ENCODE results near the gene TLR3. TPM values are rescaled to one million over a fixed set of nuclear protein-coding genes. Genes with fewer than 3 reads are reported as not detected.

TLR3 gene
- total RNA-seq, 2 experiments from 2014 or later = 0.28 to 0.47 TPM

DNA sequence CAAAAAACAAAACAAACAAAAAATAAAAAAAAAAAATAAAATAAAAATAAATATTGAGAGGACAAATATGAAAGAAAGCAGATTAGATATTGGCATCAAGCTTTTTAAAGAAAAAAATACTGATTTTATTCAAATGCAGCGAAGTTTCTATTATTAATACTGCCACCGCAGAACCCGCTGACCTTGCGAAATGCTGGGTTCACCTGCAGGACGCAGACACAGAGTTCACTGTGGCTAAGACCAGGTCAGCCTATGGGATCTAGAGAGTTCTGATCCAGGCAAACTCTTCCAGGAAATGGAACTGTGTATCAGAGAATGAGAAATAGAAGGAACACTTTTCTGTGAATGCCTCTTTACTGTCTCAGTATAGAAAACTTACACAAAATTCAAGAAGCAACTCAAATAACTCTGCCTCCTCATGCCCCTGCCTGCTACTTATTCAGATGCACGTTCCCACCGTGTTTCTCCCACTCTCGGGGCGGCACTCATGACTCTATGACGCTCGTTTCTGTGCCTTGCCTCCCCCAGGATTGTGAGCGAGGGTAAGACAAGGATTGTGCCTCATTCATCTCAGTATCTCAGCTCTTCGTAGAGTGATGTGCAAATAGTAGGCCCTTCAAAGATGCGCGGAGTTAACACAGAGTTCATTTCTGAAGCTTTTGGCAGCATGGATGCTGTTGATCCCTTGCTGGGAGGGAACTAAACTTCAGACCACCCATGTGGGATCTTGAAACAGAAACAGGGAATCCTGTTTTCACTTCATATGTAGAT, 44.1 kb upstream of the TLR3 start:
- H3K27me3 ChIP-seq (ENCODE audit: control insufficient read depth in 1 of 2, insufficient read depth in 2 of 2, low read length in 2 of 2) = peaks cover 2 to 11% of the 10 kb centered on the region in 2 experiments
- TF ChIP-seq, protein P1, sequence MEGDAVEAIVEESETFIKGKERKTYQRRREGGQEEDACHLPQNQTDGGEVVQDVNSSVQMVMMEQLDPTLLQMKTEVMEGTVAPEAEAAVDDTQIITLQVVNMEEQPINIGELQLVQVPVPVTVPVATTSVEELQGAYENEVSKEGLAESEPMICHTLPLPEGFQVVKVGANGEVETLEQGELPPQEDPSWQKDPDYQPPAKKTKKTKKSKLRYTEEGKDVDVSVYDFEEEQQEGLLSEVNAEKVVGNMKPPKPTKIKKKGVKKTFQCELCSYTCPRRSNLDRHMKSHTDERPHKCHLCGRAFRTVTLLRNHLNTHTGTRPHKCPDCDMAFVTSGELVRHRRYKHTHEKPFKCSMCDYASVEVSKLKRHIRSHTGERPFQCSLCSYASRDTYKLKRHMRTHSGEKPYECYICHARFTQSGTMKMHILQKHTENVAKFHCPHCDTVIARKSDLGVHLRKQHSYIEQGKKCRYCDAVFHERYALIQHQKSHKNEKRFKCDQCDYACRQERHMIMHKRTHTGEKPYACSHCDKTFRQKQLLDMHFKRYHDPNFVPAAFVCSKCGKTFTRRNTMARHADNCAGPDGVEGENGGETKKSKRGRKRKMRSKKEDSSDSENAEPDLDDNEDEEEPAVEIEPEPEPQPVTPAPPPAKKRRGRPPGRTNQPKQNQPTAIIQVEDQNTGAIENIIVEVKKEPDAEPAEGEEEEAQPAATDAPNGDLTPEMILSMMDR (IDR thresholded peaks at IDR 0.05) = no peak
- Mint-ChIP-seq H3K27me3 (peaks cover 28% of the 10 kb centered on the region), H3K4me1 (ENCODE audit: low read depth) (no peaks in the 10 kb centered on the region), H3K4me3 (no peak overlapping the region), H3K36me3 (ENCODE audit: low read depth) (no peaks in the 10 kb centered on the region), H3K27ac (no peak overlapping the region), H3K9me3 (no peaks in the 10 kb centered on the region)
- intact Hi-C loops (cut with DNase I, micrococcal nuclease) = no loop called here
- H3K36me3 ChIP-seq (ENCODE audit: insufficient read depth, low read length) = no peaks in the 10 kb centered on the region
- H3K27ac ChIP-seq (ENCODE audit: low read depth in 1 of 2, low read length in 2 of 2) = no peak overlapping the region
- ChIA-PET CTCF (no interaction called here), POLR2A (no interaction called here)
- no peak overlapping the region for H3K4me3 ChIP-seq (ENCODE audit: low read length)
- DNase-seq = no peak
- ATAC-seq (ENCODE audit: poor library complexity) = no peak
- H3K4me1 ChIP-seq (ENCODE audit: insufficient read depth, low read length) = no peaks in the 10 kb centered on the region
- no peaks in the 10 kb centered on the region for H3K9me3 ChIP-seq (ENCODE audit: control insufficient read depth in 1 of 2, insufficient read depth in 1 of 2, low read length in 2 of 2)

DNA sequence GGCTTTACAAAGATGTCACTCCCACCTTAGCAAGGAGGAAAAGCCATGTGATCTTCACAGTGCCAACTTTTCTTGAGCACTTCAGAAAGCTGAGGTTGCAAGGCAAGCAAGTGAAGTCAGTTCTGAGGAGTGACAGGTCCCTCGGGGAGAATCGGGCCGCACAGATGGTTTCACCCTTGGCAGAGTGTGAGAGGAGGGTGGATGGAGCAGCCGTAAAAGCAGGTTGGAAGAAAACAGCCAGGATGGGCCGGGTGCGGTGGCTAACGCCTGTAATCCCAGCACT, 43.6 kb upstream of the TLR3 start:
- Mint-ChIP-seq H3K4me1 (ENCODE audit: low read depth) (no peaks in the 10 kb centered on the region), H3K27ac (no peak overlapping the region), H3K27me3 (peaks cover 33% of the 10 kb centered on the region), H3K9me3 (no peaks in the 10 kb centered on the region), H3K36me3 (ENCODE audit: low read depth) (no peaks in the 10 kb centered on the region), H3K4me3 (no peak overlapping the region)
- ATAC-seq (ENCODE audit: poor library complexity) = no peak
- intact Hi-C loops (cut with DNase I, micrococcal nuclease) = no loop called here
- H3K4me1 ChIP-seq (ENCODE audit: insufficient read depth, low read length) = no peaks in the 10 kb centered on the region
- no peak overlapping the region for H3K4me3 ChIP-seq (ENCODE audit: low read length)
- H3K27me3 ChIP-seq (ENCODE audit: control insufficient read depth in 1 of 2, insufficient read depth in 2 of 2, low read length in 2 of 2) = peaks cover 6 to 17% of the 10 kb centered on the region in 2 experiments
- no peaks in the 10 kb centered on the region for H3K9me3 ChIP-seq (ENCODE audit: control insufficient read depth in 1 of 2, insufficient read depth in 1 of 2, low read length in 2 of 2)
- TF ChIP-seq, protein P1 (IDR thresholded peaks at IDR 0.05) = no peak
- no peaks in the 10 kb centered on the region for H3K36me3 ChIP-seq (ENCODE audit: insufficient read depth, low read length)
- DNase-seq = no peak
- ChIA-PET CTCF (no interaction called here), POLR2A (no interaction called here)
- H3K27ac ChIP-seq (ENCODE audit: low read depth in 1 of 2, low read length in 2 of 2) = no peak overlapping the region

DNA sequence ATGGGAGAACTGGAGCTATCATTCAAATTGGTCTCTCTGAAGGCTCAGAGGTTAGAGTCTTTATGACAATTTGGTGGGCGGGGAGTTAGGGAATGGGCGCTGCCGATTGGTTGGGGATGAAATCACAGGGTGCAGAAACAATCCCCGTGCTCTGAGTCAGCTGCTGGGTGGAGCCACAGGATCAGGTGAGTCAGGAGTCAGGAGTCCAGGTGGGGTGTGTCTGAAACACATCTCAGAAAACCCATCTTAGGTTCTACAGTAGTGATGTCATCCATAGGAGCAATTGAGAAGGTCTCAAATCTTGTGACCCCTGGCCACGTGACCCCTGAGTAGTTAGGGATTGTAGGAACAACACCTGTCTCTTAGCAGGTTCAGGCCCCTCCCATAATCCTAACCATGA, 41.6 kb upstream of the TLR3 start:
- DNase-seq = no peak
- no peak for ATAC-seq (ENCODE audit: poor library complexity)
- no peak overlapping the region for H3K4me3 ChIP-seq (ENCODE audit: low read length)
- no peaks in the 10 kb centered on the region for H3K9me3 ChIP-seq (ENCODE audit: control insufficient read depth in 1 of 2, insufficient read depth in 1 of 2, low read length in 2 of 2)
- intact Hi-C loops (cut with DNase I, micrococcal nuclease) = no loop called here
- Mint-ChIP-seq H3K27ac (no peak overlapping the region), H3K36me3 (ENCODE audit: low read depth) (no peaks in the 10 kb centered on the region), H3K4me1 (ENCODE audit: low read depth) (no peaks in the 10 kb centered on the region), H3K27me3 (peaks cover 39% of the 10 kb centered on the region), H3K4me3 (no peak overlapping the region), H3K9me3 (no peaks in the 10 kb centered on the region)
- POLR2A ChIA-PET = no interaction called here
- H3K4me1 ChIP-seq (ENCODE audit: insufficient read depth, low read length) = no peaks in the 10 kb centered on the region
- H3K27me3 ChIP-seq (ENCODE audit: control insufficient read depth in 1 of 2, insufficient read depth in 2 of 2, low read length in 2 of 2) = peaks cover 6 to 21% of the 10 kb centered on the region in 2 experiments
- H3K36me3 ChIP-seq (ENCODE audit: insufficient read depth, low read length) = no peaks in the 10 kb centered on the region
- TF ChIP-seq, protein P1 (IDR thresholded peaks at IDR 0.05) = no peak
- H3K27ac ChIP-seq (ENCODE audit: low read depth in 1 of 2, low read length in 2 of 2) = no peak overlapping the region
- CTCF ChIA-PET = no interaction called here

Data from CD4-positive, alpha-beta T cell (primary cell).